Stimulated activated naive CD8-positive, alpha-beta T cell treated with anti-CD3 and anti-CD28 coated beads, Interleukin-15, amount 100 ng/mL, for 72 hours (primary cell): ENCODE results near the gene IFNL3.

ENCODE experiments used
- ATAC-seq: fragments of 150-1000 bp; cut with Tn5 transposase; 2 replicates; pipeline ENCODE4 v1.10.0; 2021; ENCODE audit warnings: mild to moderate bottlenecking, moderate library complexity
- DNase-seq, 2 donors: peaks; one replicate each; pipeline ENCODE4 v3.0.0; 2021 to 2022
- H3K27ac Mint-ChIP-seq, 2 donors: one replicate each; pipeline ENCODE4 v1.8.0; 2022; ENCODE audit warnings: mild to moderate bottlenecking in 2 of 2, mixed read lengths in 2 of 2, moderate library complexity in 2 of 2
- H3K27me3 Mint-ChIP-seq: one replicate; pipeline ENCODE4 v1.8.0; 2022; ENCODE audit warnings: mixed read lengths
- H3K4me1 Mint-ChIP-seq: one replicate; pipeline ENCODE4 v1.8.0; 2022; ENCODE audit warnings: mild to moderate bottlenecking, mixed read lengths
- H3K4me3 Mint-ChIP-seq, 2 donors: one replicate each; pipeline ENCODE4 v1.8.0; 2022; ENCODE audit warnings: mild to moderate bottlenecking in 2 of 2, mixed read lengths in 2 of 2, moderate library complexity in 1 of 2
- H3K9me3 Mint-ChIP-seq, 2 donors: one replicate each; pipeline ENCODE4 v1.8.0; 2022; ENCODE audit warnings: mixed read lengths in 2 of 2

The IFNL3 gene

GRCh38 chr19:39193803-39194202 is 51.0 kb downstream of the IFNL3 start:
- H3K4me3 Mint-ChIP-seq: no peak overlapping the region
- H3K9me3 Mint-ChIP-seq: no peaks in the 10 kb centered on the region
- peak overlapping the region in 1 of 2 donors; percentile 60 for H3K27ac Mint-ChIP-seq
- peaks cover 25% of the 10 kb centered on the region for H3K4me1 Mint-ChIP-seq
- peaks cover 75% of the 10 kb centered on the region for H3K27me3 Mint-ChIP-seq
- no peak for ATAC-seq
- no peak for DNase-seq
